Measurements from ENCODE around the gene BMP7.
"Not testable (repeated sequence)": the region's sequence is repeated elsewhere in the genome, so short reads cannot be mapped to it uniquely, and the experiment has no call there.

The BMP7 gene

GRCh38 chr20:57195023-57195422, 71.4 kb downstream of the BMP7 start:
- no peak overlapping the region for H3K4me3 ChIP-seq (ENCODE audit: low read depth, low read length)
- TF ChIP-seq, protein P1, sequence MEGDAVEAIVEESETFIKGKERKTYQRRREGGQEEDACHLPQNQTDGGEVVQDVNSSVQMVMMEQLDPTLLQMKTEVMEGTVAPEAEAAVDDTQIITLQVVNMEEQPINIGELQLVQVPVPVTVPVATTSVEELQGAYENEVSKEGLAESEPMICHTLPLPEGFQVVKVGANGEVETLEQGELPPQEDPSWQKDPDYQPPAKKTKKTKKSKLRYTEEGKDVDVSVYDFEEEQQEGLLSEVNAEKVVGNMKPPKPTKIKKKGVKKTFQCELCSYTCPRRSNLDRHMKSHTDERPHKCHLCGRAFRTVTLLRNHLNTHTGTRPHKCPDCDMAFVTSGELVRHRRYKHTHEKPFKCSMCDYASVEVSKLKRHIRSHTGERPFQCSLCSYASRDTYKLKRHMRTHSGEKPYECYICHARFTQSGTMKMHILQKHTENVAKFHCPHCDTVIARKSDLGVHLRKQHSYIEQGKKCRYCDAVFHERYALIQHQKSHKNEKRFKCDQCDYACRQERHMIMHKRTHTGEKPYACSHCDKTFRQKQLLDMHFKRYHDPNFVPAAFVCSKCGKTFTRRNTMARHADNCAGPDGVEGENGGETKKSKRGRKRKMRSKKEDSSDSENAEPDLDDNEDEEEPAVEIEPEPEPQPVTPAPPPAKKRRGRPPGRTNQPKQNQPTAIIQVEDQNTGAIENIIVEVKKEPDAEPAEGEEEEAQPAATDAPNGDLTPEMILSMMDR (IDR thresholded peaks at IDR 0.05; ENCODE audit: low read depth, low read length) = no peak

DNA sequence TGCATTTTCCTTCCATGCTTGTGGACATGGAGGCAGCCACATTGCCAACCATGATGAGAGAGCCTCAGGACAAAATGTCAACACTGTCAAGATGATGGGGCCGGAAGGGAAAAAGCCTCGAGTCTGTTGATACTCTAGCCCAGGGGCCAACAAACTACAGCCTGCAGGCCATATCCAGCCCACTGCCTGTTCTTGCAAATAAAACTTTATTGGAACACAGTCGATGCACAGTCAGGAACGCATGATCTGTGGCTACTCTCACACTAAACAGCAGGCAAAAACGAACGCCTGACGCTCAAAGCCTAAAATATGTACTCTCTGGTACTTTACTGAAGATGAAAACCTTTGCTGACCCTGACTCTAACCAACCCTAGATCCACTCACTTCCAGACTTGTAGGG, 72.3 kb downstream of the BMP7 start:
- TF ChIP-seq, protein P1 (IDR thresholded peaks at IDR 0.05; ENCODE audit: low read depth, low read length) = no peak
- no peak overlapping the region for H3K4me3 ChIP-seq (ENCODE audit: low read depth, low read length)

- TF ChIP-seq, protein P1 (IDR thresholded peaks at IDR 0.05; ENCODE audit: low read depth, low read length) = no peak
- H3K4me3 ChIP-seq (ENCODE audit: low read depth, low read length) = no peak overlapping the region
Measured at GRCh38 chr20:57193094-57193493, 73.3 kb downstream of the BMP7 start.

GRCh38 chr20:57192311-57192710, 74.1 kb downstream of the BMP7 start:
- H3K4me3 ChIP-seq (ENCODE audit: low read depth, low read length) = no peak overlapping the region
- TF ChIP-seq, protein P1 (IDR thresholded peaks at IDR 0.05; ENCODE audit: low read depth, low read length) = no peak

- H3K4me3 ChIP-seq (ENCODE audit: low read depth, low read length) = not testable (repeated sequence)
Measured at GRCh38 chr20:57191265-57191638, 75.2 kb downstream of the BMP7 start.

- H3K4me3 ChIP-seq (ENCODE audit: low read depth, low read length) = no peak overlapping the region
- TF ChIP-seq, protein P1 (IDR thresholded peaks at IDR 0.05; ENCODE audit: low read depth, low read length) = no peak
Measured at GRCh38 chr20:57190536-57191264, 75.7 kb downstream of the BMP7 start.

GRCh38 chr20:57189713-57190112, 76.7 kb downstream of the BMP7 start:
- TF ChIP-seq, protein P1 (IDR thresholded peaks at IDR 0.05; ENCODE audit: low read depth, low read length) = no peak
- no peak overlapping the region for H3K4me3 ChIP-seq (ENCODE audit: low read depth, low read length)

GRCh38 chr20:57188576-57189079, 77.8 kb downstream of the BMP7 start:
- no peak overlapping the region for H3K4me3 ChIP-seq (ENCODE audit: low read depth, low read length)
- TF ChIP-seq, protein P1 (IDR thresholded peaks at IDR 0.05; ENCODE audit: low read depth, low read length) = no peak

Data from WI38 (cell line).